Astrocyte of the cerebellum (primary cell): ENCODE measurements around the gene UGT1A8.
"Not testable (repeated sequence)": the region's sequence is repeated elsewhere in the genome, so short reads cannot be mapped to it uniquely, and the experiment has no call there.

Experiments used
- DNase-seq: peaks from one replicate; pipeline ENCODE4 v3.0.0-alpha.2; 2011; ENCODE audit warnings: low read depth
- H3K4me3 ChIP-seq: 2 replicates; pipeline ENCODE4 v1.5.1; 2011; ENCODE audit warnings: mild to moderate bottlenecking, low read depth, low read length, moderate library complexity
- in situ Hi-C: cut with HindIII; loops from 2 replicates; pipeline ENCODE4 v1.10.0; 2017; ENCODE audit warnings: low sequenced_read_pairs
- TF ChIP-seq, protein P1 (sequence below): IDR thresholded peaks from 2 replicates; pipeline ENCODE4 v1.5.1; 2012; ENCODE audit warnings: low read length, low read depth, moderate library complexity, mild to moderate bottlenecking; ENCODE audit errors: missing control alignments

Gene UGT1A8

DNA sequence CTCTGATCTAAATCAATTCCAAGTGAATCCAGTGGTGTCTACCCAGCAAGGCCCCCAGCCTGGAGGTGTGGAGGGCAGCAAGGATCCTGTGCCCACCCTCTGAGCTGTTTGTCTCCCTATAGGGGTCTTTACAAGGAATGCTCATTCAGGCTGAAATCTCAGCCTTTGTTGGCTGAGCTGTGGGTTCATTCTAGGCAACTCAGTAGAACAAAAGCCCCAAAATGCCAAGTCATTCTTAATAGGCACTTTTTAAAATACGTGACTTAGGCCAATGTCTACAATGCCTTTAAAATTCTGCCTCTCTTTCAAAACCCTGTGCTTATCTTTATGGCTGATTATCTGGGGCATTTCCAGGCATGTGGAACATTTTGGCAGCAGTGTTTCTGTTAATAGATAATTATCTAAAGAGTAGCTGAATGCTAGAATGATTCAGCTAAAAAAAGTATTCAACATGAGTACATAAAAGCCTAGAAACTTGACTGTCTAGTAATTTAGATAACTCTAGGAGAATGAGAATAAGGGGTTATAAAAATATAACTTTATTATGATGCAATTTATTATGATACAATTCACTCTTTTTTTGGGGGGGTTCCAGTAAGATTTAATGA is 82.7 kb downstream of the UGT1A8 start:
- H3K4me3 ChIP-seq, result no peak overlapping the region
- in situ Hi-C loops, result no loop called here
- no peak for DNase-seq
- TF ChIP-seq, protein P1, sequence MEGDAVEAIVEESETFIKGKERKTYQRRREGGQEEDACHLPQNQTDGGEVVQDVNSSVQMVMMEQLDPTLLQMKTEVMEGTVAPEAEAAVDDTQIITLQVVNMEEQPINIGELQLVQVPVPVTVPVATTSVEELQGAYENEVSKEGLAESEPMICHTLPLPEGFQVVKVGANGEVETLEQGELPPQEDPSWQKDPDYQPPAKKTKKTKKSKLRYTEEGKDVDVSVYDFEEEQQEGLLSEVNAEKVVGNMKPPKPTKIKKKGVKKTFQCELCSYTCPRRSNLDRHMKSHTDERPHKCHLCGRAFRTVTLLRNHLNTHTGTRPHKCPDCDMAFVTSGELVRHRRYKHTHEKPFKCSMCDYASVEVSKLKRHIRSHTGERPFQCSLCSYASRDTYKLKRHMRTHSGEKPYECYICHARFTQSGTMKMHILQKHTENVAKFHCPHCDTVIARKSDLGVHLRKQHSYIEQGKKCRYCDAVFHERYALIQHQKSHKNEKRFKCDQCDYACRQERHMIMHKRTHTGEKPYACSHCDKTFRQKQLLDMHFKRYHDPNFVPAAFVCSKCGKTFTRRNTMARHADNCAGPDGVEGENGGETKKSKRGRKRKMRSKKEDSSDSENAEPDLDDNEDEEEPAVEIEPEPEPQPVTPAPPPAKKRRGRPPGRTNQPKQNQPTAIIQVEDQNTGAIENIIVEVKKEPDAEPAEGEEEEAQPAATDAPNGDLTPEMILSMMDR, result no peak

DNA sequence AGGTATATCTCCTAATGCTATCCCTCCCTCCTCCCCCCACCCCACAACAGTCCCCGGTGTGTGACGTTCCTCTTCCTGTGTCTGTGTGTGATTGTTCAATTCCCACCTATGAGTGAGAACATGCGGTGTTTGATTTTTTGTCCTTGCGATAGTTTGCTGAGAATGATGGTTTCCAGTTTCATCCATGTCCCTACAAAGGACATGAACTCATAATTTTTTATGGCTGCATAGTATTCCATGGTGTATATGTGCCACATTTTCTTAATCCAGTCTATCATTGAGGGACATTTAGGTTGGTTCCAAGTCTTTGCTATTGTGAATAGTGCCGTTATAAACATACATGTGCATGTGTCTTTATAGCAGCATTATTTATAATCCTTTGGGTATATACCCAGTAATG is 83.4 kb downstream of the UGT1A8 start:
- in situ Hi-C loops, H3K4me3 ChIP-seq, DNase-seq: not testable (repeated sequence)

DNA sequence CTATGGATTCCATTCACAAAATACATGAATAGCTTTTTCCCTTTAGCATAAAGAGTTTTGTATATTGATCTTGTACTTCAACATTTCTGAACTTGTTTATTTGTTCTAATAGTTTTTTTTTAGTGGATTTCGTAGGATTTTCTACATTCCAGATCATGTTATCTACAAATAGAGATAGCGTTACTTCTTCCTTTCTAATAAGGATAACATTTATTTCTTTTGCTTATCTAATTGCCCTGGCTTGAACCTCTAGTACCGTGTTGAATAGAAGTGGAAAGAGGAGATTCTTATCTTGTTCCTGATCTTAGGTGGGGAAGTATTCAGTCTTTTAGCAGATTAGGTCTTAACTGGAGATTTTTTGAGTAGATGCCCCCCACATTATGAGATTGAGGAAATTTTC is 84.8 kb downstream of the UGT1A8 start:
- TF ChIP-seq, protein P1, result no peak
- H3K4me3 ChIP-seq, result no peak overlapping the region
- no peak for DNase-seq
- in situ Hi-C loops, result no loop called here

DNA sequence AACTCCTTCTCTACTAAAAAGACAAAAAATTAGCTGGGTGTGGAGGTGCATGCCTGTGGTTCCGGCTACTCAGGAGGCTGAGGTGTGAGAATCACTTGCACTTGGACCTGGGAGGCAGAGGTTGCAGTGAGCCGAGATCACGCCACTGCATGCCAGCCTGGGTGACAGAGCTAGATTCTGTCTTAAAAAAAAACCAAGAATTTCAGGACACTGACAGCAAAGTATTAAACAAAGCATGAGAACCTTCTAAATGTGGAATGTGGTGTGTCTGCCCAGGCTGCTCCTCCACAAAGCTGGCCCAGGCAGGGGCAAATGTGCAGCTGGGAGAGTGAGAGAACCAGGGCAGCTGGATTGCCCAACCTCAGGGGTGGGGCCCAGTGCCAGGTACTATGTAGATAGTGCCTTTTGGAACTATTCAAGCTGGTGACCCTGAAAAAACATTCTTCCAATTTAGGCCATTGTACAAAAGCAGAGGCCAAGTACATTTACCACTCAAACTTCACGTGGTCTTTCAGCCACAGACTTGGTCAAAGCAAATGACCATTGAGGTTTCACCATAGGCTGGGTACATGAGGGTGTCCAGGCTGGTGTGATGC is 88.6 kb downstream of the UGT1A8 start:
- DNase-seq, result no peak
- TF ChIP-seq, protein P1, result no peak
- in situ Hi-C loops, result no loop called here
- no peak overlapping the region for H3K4me3 ChIP-seq

DNA sequence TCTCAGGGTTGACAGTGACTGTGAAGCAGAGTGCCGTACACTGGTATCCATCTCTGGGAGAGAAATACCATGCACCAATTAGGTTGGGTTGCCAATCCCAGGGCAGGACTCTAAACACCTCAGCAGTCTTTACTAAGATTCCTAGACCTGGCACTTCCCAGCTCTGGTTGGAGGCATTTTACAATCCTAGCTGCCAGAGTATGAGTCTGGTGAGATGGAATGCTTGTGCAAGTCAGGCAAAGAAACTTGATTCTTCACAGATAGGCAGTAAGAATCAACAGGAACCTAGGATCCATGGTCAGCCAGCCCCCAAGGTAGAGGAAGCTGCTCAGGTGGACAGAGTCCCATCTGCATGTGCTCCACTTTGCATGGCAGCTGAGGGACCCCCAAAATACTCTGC is 89.3 kb downstream of the UGT1A8 start:
- TF ChIP-seq, protein P1, result no peak
- H3K4me3 ChIP-seq, result no peak overlapping the region
- in situ Hi-C loops, result no loop called here
- no peak for DNase-seq

DNA sequence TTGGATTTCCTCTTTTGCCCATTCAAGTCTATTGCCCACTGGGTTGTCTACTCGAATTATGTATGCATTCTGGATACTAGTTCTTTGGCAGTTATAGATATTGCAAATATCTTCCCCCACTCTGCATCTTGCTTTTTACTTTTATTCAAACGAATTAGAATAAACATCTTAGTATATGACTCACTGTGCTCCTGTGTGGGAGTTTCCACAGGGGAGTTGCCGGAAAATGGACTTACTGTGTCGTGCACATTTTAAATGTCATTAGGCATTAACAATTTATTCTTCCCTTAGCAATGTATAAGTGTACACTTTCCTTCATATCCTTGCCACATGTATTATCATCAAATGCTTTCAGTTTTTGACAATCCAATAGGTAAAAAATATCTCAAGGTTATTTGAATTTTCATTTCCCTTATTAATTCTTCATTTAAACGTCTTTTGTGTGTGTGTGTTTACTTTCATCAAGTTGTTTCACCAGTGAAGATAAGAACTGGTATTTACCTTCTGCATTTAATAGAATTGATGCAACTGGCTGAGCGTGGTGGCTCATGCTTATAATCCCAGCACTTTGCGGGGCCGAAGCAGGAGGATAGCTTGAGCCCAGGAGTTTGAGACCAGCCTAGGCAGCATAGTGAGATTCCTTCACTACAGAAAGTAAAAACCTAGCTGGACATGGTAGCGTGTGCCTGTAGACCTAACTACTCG is 90.7 kb downstream of the UGT1A8 start:
- H3K4me3 ChIP-seq, result no peak overlapping the region
- no peak for DNase-seq
- in situ Hi-C loops, result no loop called here
- TF ChIP-seq, protein P1, result no peak

DNA sequence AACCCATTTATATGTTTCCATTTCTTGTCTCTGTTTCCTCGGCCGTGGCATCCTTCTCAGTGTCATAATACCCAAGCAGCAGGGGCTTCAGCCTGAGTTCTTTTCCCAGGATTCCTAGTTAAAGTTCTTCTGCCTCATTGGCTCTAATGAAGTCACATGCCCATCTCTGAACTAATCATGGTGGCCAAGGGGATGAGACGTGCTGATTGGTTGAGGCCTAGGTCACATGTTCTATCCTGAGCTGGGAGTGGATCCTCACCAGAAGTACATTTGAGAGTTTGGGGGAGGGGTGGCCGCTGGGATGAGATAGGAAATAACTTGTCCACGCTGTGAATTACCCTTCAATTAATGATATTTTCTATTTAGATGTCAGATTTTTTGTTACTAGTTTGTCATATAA is 91.5 kb downstream of the UGT1A8 start:
- in situ Hi-C loops, result no loop called here
- DNase-seq, result no peak
- H3K4me3 ChIP-seq, result no peak overlapping the region
- TF ChIP-seq, protein P1, result no peak
